Measurements from ENCODE around the gene BRD1.

BRD1 gene

GRCh38 chr22:49801391-49802060 is 26.1 kb downstream of the BRD1 start:
- no peak for TF ChIP-seq CTCF (IDR thresholded peaks at IDR 0.05; ENCODE audit: low read depth, low read length)
- no peak overlapping the region for H3K4me3 ChIP-seq (ENCODE audit: low read depth, low read length)
- DNase-seq (ENCODE audit: low read depth, low spot score): no peak
- in situ Hi-C loops (cut with HindIII; ENCODE audit: low sequenced_read_pairs): no loop called here

GRCh38 chr22:49800408-49801238 is 27.1 kb downstream of the BRD1 start:
- no peak for DNase-seq (ENCODE audit: low read depth, low spot score)
- no peak for TF ChIP-seq CTCF (IDR thresholded peaks at IDR 0.05; ENCODE audit: low read depth, low read length)
- no peak overlapping the region for H3K4me3 ChIP-seq (ENCODE audit: low read depth, low read length)
- in situ Hi-C loops (cut with HindIII; ENCODE audit: low sequenced_read_pairs): no loop called here

GRCh38 chr22:49799431-49800075 is 28.1 kb downstream of the BRD1 start:
- in situ Hi-C loops (cut with HindIII; ENCODE audit: low sequenced_read_pairs): no loop called here
- TF ChIP-seq CTCF (IDR thresholded peaks at IDR 0.05; ENCODE audit: low read depth, low read length): no peak
- H3K4me3 ChIP-seq (ENCODE audit: low read depth, low read length): no peak overlapping the region
- no peak for DNase-seq (ENCODE audit: low read depth, low spot score)

GRCh38 chr22:49798486-49799151 is 29.1 kb downstream of the BRD1 start:
- no peak for DNase-seq (ENCODE audit: low read depth, low spot score)
- H3K4me3 ChIP-seq (ENCODE audit: low read depth, low read length): no peak overlapping the region
- in situ Hi-C loops (cut with HindIII; ENCODE audit: low sequenced_read_pairs): no loop called here
- TF ChIP-seq CTCF (IDR thresholded peaks at IDR 0.05; ENCODE audit: low read depth, low read length): no peak

- H3K4me3 ChIP-seq (ENCODE audit: low read depth, low read length): no peak overlapping the region
- DNase-seq (ENCODE audit: low read depth, low spot score): no peak
- no peak for TF ChIP-seq CTCF (IDR thresholded peaks at IDR 0.05; ENCODE audit: low read depth, low read length)
- in situ Hi-C loops (cut with HindIII; ENCODE audit: low sequenced_read_pairs): no loop called here
Measured at GRCh38 chr22:49797706-49798105, 30.0 kb downstream of the BRD1 start.

GRCh38 chr22:49796596-49797270 is 30.9 kb downstream of the BRD1 start:
- in situ Hi-C loops (cut with HindIII; ENCODE audit: low sequenced_read_pairs): no loop called here
- no peak for TF ChIP-seq CTCF (IDR thresholded peaks at IDR 0.05; ENCODE audit: low read depth, low read length)
- H3K4me3 ChIP-seq (ENCODE audit: low read depth, low read length): no peak overlapping the region
- no peak for DNase-seq (ENCODE audit: low read depth, low spot score)
